ENCODE data around the gene PROK2. TPM values are rescaled to one million over a fixed set of nuclear protein-coding genes. Genes with fewer than 3 reads are reported as not detected.

The PROK2 gene
- total RNA-seq, 2 donors from 2014 or later, result not detected

DNA sequence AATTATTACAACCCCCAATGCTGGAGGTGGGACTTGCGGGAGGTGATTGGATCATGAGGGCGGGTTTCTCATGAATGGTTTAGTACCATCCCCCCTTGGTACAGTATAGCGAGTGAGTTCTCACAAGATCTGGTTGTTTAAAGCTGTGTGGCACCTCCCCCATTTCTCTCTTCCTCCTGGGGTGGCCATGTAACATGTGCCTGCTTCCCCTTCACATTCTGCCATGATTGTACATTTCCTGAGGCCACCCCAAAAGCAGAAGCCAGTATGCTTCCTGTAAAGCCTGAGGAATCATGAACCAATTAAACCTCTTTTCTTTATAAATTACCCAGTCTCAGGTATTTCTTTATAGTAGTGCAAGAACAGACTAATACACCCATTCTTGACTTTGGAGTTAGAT is 20.3 kb upstream of the PROK2 start:
- Histone ChIP-seq H3K9me3 (no peaks in the 10 kb centered on the region), H3K27me3 (no peaks in the 10 kb centered on the region), H3K4me3 (no peak overlapping the region), H3K4me1 (no peaks in the 10 kb centered on the region), H3K27ac (no peak overlapping the region), H3K36me3 (replicated peaks in 1 of 2; ENCODE audit: insufficient read depth in 1 of 2, low read depth in 2 of 2) (no peaks in the 10 kb centered on the region)
- intact Hi-C loops (cut with DNase I), result no loop called here
- no peak for TF ChIP-seq POLR2A (IDR thresholded peaks at IDR 0.05)
- TF ChIP-seq, protein P1, sequence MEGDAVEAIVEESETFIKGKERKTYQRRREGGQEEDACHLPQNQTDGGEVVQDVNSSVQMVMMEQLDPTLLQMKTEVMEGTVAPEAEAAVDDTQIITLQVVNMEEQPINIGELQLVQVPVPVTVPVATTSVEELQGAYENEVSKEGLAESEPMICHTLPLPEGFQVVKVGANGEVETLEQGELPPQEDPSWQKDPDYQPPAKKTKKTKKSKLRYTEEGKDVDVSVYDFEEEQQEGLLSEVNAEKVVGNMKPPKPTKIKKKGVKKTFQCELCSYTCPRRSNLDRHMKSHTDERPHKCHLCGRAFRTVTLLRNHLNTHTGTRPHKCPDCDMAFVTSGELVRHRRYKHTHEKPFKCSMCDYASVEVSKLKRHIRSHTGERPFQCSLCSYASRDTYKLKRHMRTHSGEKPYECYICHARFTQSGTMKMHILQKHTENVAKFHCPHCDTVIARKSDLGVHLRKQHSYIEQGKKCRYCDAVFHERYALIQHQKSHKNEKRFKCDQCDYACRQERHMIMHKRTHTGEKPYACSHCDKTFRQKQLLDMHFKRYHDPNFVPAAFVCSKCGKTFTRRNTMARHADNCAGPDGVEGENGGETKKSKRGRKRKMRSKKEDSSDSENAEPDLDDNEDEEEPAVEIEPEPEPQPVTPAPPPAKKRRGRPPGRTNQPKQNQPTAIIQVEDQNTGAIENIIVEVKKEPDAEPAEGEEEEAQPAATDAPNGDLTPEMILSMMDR (IDR thresholded peaks at IDR 0.05), result no peak
- no peak for ATAC-seq
- DNase-seq, result no peak
- WGBS, 2 donors, result 93 to 95% methylated on average over 3 of the region's 3 CpGs

DNA sequence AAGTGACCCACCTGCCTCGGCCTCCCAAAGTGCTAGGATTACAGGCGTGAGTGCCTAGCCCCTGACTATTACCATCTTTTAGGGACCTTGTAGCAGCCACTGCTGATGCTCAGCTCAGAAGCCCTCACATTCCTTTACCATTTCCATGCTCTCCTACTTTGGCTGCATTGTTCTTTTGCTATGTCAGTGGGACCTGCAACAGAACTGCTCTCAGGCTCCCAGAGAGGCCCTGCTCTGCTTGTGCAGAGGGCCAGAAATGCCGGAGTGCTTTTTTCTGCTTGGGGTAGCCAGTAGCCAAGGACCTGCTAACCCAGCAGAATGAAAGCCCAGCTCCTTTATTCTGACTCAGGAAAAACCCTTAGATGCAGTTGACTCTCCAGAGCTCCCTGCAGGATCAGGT is 18.3 kb upstream of the PROK2 start:
- DNase-seq (no peak), ATAC-seq (no peak)
- no peaks in the 10 kb centered on the region for H3K36me3 ChIP-seq (replicated peaks in 1 of 2; ENCODE audit: insufficient read depth in 1 of 2, low read depth in 2 of 2)
- 91 to 94% methylated on average over 3 of the region's 3 CpGs for WGBS, 2 donors
- H3K9me3 ChIP-seq, result no peaks in the 10 kb centered on the region
- intact Hi-C loops (cut with DNase I), result no loop called here
- no peak overlapping the region for H3K4me3 ChIP-seq
- no peak for TF ChIP-seq POLR2A (IDR thresholded peaks at IDR 0.05)
- TF ChIP-seq, protein P1 (IDR thresholded peaks at IDR 0.05), result no peak
- H3K4me1 ChIP-seq, result no peaks in the 10 kb centered on the region
- no peaks in the 10 kb centered on the region for H3K27me3 ChIP-seq
- no peak overlapping the region for H3K27ac ChIP-seq

DNA sequence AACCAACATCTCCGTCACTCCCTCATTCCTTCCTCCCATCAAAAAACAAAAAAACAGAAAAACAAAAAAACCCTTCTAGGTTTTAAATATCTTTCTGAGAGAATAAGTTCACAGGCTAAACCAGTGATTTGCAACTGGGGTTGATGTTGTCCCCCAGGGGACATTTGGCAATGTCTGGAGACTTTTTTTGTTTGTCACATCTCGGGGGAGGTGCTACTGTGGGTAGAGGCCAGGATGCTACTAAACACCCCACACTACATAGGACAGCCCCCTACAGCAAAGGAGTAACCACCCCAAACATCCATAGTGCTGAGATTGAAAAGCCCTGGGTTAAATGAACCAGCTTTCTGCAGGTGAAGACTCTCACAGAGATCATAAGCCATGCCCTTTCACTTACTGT is 17.0 kb upstream of the PROK2 start:
- ATAC-seq, result no peak
- no peaks in the 10 kb centered on the region for H3K4me1 ChIP-seq
- intact Hi-C loops (cut with DNase I), result no loop called here

DNA sequence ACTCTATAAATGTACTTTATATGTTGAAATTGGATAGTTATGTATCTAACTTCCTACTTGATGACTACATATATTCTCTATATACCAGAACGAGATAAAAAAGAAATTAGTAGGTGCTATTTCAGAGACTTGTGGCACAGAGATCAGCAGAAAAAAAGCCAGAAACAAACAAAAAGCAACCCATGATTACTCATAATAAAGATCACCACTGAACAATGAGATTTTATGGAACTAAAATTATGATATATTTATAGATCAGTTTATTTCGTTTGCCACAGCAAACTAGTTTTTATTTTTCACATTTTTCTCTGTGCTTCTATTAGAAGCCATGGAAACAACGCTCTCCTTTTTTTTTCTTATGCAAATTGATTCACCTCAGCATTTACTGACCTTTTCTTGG is 15.1 kb upstream of the PROK2 start:
- WGBS, 2 donors, result 23 to 26% methylated on average over 3 of the region's 3 CpGs
- Histone ChIP-seq H3K27ac (no peak overlapping the region), H3K4me1 (no peaks in the 10 kb centered on the region)

More for the DNA sequence above, 17.0 kb upstream of the PROK2 start:
- H3K4me3 ChIP-seq, result no peak overlapping the region
- H3K27me3 ChIP-seq, result no peaks in the 10 kb centered on the region
- no peak for TF ChIP-seq POLR2A (IDR thresholded peaks at IDR 0.05)
- TF ChIP-seq, protein P1 (IDR thresholded peaks at IDR 0.05), result no peak
- WGBS, 2 donors, result 96 to 100% methylated on average over 2 of the region's 2 CpGs
- no peak overlapping the region for H3K27ac ChIP-seq
- no peaks in the 10 kb centered on the region for H3K9me3 ChIP-seq
- no peaks in the 10 kb centered on the region for H3K36me3 ChIP-seq (replicated peaks in 1 of 2; ENCODE audit: insufficient read depth in 1 of 2, low read depth in 2 of 2)
- DNase-seq, result no peak

DNA sequence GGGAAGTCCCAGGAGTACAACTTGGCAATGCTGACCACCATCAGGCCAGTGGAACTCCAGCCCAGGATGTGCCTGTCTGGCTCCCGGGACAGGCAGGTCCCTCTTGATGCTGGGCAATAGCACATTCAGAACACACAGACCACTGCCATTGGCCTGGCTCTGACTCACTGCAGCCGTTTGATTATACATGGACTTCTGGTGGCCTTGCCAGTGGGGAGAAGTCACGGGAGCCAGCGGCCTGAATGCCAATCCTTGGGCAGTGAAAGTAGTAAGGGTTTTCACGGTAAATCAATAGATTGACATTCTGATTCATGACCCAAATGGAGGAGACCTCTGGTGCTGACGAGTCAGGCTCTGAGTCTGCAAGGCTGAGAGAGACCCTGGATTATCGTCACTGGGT is 12.5 kb upstream of the PROK2 start:
- TF ChIP-seq POLR2A (IDR thresholded peaks at IDR 0.05), result no peak
- TF ChIP-seq, protein P1 (IDR thresholded peaks at IDR 0.05), result no peak
- WGBS, 2 donors, result 76 to 78% methylated on average over 6 to 7 of the region's 7 CpGs
- H3K9me3 ChIP-seq, result no peaks in the 10 kb centered on the region
- intact Hi-C loops (cut with DNase I), result no loop called here
- H3K27ac ChIP-seq, result no peak overlapping the region
- no peaks in the 10 kb centered on the region for H3K36me3 ChIP-seq (replicated peaks in 1 of 2; ENCODE audit: insufficient read depth in 1 of 2, low read depth in 2 of 2)
- ATAC-seq (no peak), DNase-seq (no peak)
- no peak overlapping the region for H3K4me3 ChIP-seq
- peaks cover 0 to 3% of the 10 kb centered on the region in 2 donors for H3K27me3 ChIP-seq
- H3K4me1 ChIP-seq, result no peaks in the 10 kb centered on the region

More for the DNA sequence above, 15.1 kb upstream of the PROK2 start:
- TF ChIP-seq POLR2A (IDR thresholded peaks at IDR 0.05), result no peak
- TF ChIP-seq, protein P1 (IDR thresholded peaks at IDR 0.05), result no peak
- H3K36me3 ChIP-seq (replicated peaks in 1 of 2; ENCODE audit: insufficient read depth in 1 of 2, low read depth in 2 of 2), result no peaks in the 10 kb centered on the region
- ATAC-seq, result no peak
- intact Hi-C loops (cut with DNase I), result no loop called here
- no peak for DNase-seq
- H3K27me3 ChIP-seq, result no peaks in the 10 kb centered on the region
- H3K9me3 ChIP-seq, result no peaks in the 10 kb centered on the region
- H3K4me3 ChIP-seq, result no peak overlapping the region

All from body of pancreas (tissue), 4 donors.